ENCODE results near the gene INTS6. TPM values are rescaled to one million over a fixed set of nuclear protein-coding genes. Genes with fewer than 3 reads are reported as not detected.

Gene INTS6
- polyA plus RNA-seq, 1 experiment = 53.7 TPM

DNA sequence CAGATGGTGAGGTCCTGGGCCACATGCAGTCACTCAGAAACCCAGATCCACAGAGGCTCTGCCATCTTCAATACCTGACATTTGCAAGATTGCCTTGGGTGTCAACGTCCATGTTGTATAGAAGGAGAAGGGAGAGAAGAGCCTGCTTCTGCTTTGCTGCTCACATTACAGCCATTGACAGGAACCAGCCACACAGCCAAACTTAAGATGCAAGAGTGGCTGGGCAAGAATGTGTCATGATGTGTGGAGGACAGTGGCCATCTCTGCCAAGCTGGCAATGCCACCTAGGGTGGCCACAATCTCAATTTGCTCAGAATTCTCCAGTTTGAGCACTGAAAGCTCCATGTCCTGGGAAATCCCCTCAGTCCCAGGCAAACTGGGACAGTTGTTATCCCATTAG lies 139.2 kb downstream of the INTS6 start:
- H3K9me3 ChIP-seq (ENCODE audit: control insufficient read depth, insufficient read depth, low read length) = no peaks in the 10 kb centered on the region
- peaks cover 3% of the 10 kb centered on the region for H3K27me3 ChIP-seq (ENCODE audit: control insufficient read depth, insufficient read depth, low read length)
- H3K4me3 ChIP-seq (ENCODE audit: low read depth, low read length) = no peak overlapping the region
- no peak overlapping the region for H3K27ac ChIP-seq (ENCODE audit: low read depth, low read length)
- TF ChIP-seq, protein P1, sequence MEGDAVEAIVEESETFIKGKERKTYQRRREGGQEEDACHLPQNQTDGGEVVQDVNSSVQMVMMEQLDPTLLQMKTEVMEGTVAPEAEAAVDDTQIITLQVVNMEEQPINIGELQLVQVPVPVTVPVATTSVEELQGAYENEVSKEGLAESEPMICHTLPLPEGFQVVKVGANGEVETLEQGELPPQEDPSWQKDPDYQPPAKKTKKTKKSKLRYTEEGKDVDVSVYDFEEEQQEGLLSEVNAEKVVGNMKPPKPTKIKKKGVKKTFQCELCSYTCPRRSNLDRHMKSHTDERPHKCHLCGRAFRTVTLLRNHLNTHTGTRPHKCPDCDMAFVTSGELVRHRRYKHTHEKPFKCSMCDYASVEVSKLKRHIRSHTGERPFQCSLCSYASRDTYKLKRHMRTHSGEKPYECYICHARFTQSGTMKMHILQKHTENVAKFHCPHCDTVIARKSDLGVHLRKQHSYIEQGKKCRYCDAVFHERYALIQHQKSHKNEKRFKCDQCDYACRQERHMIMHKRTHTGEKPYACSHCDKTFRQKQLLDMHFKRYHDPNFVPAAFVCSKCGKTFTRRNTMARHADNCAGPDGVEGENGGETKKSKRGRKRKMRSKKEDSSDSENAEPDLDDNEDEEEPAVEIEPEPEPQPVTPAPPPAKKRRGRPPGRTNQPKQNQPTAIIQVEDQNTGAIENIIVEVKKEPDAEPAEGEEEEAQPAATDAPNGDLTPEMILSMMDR (IDR thresholded peaks at IDR 0.05; ENCODE audit: low read depth, low read length) = no peak
- CTCF ChIA-PET = no interaction called here
- no peak for DNase-seq (ENCODE audit: low read depth, low spot score)
- POLR2A ChIA-PET = no interaction called here

DNA sequence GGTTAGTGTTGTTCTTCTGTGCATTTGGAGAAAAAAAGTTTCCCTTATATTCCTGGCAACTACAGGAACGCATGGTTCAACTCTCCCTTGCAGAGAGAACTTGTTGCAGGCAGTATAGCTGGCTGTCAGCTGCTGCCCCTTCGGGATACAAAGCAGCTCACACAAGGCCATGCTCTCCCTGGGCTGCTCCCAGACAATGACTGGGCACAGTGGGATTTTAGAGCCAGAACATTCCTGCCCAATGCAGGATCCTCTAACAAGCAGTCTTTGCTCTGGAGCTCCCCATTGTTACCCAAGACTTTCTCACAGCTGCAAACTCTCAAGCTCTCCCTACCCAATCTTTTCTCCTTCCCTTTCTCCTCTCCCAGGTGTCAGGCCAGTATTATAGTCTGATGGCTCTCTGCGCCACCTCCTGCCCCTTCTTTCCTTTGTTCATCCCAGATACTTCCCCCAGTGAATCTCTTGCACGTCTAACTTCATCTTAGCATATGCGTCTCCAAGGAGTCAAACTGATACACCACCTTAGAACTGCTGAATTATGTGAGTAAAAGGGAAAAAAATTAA lies 140.8 kb downstream of the INTS6 start:
- peaks cover 3% of the 10 kb centered on the region for H3K27me3 ChIP-seq (ENCODE audit: control insufficient read depth, insufficient read depth, low read length)
- DNase-seq (ENCODE audit: low read depth, low spot score) = no peak
- TF ChIP-seq, protein P1 (IDR thresholded peaks at IDR 0.05; ENCODE audit: low read depth, low read length) = no peak
- H3K9me3 ChIP-seq (ENCODE audit: control insufficient read depth, insufficient read depth, low read length) = no peaks in the 10 kb centered on the region
- H3K27ac ChIP-seq (ENCODE audit: low read depth, low read length) = no peak overlapping the region
- ChIA-PET CTCF (interaction anchor here (0.6 to 1.5 kb wide), 2 partner anchors 26 to 157 kb away, joined by 5 to 7 read pairs; no protein-coding TSS in a partner anchor), POLR2A (interaction anchor here (0.6 kb wide), 1 partner anchor 27 kb away, joined by 5 read pairs; no protein-coding TSS in a partner anchor)
- no peak overlapping the region for H3K4me3 ChIP-seq (ENCODE audit: low read depth, low read length)

Small RNA genes within 50 kb of the gene (small RNA-seq; reads per million reads assigned to genes)
- gene MIR5693 (ENCODE audit: insufficient read length, low read depth) = not detected
- not detected for gene RN7SL320P (ENCODE audit: insufficient read length, low read depth)
- not detected for gene SNRPGP11 (ENCODE audit: insufficient read length, low read depth)

Other genes starting within 250 kb of the INTS6 start
- 0.06 and 0.14 TPM in 2 replicates for gene FAM124A, start 230.6 kb downstream of the INTS6 start, polyA plus RNA-seq (2011; rRNA removed)
- not detected in 2 replicates for gene SERPINE3, start 113.3 kb downstream of the INTS6 start, polyA plus RNA-seq (2011; rRNA removed)
- 6.3 and 6.6 TPM in 2 replicates for gene WDFY2, start 131.4 kb upstream of the INTS6 start, polyA plus RNA-seq (2011; rRNA removed)